T-helper 2 cell (primary cell): ENCODE measurements around the gene RRP8.

Experiments used
- DNase-seq, 5 experiments: peaks; one replicate each; pipeline versions ENCODE4 v3.0.0 to v3.0.0-alpha.2; 2012 to 2022

Gene RRP8

DNA sequence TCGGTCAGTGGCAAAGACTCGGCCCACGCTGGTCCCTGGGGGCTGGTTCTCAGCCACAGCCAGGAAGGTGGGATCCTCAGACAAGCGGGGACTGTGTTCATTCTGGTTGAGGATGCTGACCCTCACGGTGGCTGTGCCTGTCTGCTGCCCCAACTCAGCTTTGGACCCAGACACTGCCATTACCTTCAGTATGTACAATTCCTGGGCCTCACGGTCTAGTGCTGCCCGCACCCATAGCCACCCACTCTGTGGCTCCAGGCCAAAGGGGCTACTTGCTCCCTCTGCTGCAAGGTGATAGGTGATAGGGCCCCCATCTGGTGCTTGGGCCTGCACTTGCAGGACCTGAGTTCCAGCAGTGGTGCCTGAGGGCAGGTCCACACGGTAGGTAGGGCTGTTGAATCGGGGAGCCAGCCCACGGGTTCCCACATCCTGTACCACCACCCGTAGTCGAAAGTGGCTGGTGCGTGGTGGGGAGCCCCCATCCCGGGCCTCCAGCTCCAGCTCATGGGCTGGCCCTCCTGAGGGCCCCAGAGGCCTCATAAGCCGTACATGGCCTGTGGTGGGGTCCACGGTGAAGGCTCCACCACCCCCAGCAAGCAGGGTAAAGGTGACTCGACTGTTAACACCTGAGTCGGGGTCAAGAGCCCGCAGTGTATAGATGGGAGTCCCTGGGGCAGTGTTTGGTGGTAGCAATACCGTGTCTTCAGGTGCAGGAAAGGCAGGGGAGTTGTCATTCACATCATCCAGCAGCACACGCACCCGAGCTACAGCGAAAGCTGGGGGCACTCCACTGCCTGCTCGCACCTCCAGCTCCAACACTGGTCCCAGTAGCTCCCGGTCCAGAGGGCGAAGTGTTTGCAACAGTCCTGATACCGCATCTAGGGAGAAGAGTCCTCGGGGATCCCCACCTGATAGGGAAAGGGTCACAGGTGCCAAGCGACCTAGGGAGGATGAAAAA lies 29.0 kb upstream of the RRP8 start:
- peak in 1 of 5 experiments; percentile 20 for DNase-seq

DNA sequence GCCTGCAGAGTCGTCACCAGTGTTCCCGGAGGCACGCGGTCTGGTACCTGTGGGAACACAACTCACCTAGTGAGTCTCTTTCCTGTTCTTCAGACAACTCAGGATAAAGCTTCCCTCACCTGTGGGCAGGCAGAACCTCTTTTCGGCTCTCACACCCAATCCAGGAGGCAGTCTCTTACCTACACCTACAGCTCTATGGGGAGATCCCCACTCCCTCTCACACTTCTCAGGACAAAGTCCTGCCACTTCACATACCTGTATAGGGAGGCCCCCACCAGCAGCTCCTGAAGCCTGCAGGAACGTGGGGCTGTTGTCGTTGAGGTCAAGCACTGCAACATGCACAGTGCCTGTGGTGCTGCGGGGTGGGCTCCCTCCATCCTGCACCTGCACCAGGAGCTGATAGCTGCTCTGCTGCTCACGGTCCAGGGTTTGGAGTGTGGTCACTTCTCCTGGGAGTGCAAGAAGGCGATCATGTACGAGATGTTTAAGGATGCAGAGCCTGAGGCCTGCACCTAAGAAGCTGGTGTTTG lies 28.0 kb upstream of the RRP8 start:
- no peak for DNase-seq

DNA sequence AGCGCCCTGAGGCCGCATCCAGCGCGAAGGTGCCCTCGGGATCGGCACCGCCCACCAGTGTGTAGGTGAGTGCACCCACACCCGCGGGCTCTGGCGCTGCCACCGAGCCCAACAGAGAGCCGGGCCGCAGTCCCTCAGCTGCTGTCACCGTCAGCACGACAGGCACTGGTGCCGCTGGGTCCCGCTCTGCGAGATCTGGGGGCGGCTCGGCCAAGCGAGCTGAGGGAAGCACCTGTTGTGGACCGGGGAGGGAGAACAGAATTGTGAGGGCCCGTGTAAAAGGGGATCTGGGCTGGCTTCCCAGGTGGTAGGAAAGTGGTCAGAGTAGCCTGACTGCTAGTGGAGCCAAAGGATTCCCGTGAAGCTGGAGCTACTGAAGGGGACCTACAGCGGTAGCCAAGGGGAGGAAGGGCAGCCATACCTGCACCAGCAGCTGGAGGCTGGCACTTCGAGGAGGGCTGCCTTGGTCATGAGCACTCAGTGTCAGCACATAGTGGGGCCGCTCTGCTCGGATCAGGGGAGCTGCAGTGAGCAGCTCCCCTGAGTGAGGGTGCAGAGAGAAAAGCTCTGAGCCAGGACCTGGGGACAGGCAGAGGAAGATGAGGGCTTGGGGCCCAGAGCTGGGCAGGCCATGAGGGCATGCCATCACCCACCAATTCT lies 27.3 kb upstream of the RRP8 start:
- DNase-seq = no peak

DNA sequence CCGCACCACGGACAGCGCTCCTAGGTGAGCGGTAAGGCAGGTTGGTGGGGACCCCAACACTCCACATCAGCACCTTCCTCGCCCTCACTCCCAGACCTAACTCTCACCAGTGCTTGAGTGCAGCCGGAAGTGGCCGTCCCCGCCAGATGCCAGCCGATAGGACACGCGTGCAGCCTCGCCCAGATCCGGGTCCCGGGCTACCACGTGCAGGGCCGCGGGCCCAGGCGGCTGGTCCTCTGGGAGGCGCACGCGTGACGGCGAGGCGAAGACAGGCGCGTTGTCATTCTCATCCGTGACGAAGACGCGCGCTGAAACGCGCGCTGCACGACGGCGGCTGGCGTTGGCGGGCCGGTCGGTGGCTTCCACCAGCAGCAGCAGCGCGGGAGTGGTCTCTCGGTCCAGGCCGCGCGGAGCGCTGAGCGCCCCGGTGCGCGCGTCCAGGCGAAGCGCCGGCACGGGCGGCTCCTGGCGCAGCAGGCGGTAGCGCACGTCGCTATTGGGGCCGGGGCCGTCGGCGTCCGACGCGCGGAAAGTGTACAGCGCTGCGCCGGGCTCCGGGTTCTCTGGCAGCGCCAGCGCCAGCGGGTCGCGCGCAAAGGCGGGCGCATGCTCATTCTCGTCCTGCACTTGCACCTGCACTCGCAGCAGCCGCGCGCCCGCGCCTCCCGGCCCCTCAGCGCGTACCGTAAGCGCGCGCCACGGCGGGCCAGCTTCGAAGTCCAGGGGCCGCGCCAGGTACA lies 26.6 kb upstream of the RRP8 start:
- no peak for DNase-seq

DNA sequence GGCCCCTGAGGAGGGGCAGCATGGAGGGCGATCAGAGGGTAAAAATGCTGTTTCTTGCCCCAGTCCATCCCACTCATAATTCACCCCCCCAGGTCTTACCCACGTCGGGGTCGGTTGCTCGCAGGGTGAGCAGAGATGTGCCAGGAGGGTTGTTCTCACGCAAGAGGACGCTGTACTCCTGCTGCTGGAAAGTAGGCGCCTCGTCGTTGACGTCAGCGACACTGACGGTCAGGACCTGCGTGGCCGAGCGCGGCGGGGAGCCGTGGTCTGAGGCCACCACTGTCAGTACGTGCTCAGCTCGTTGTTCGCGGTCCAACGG lies 26.1 kb upstream of the RRP8 start:
- DNase-seq = no peak

DNA sequence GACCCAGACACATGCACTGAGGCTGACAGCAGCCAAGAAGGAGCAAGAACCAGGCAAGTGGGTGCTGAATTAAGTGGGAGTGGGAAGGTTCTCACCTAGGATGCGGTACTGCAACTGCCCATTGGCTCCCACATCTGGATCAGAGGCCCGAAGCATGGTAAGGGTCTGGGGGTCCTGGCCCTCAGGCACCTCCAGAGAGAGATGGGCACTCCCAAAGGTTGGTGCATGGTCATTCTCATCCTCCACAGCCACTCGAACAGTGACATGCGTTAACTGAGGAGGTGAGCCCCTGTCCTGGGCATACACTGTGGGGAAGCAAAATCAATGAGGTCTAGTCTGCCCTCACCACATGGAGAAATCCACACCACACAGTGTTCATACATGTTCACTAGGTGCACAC lies 25.1 kb upstream of the RRP8 start:
- no peak for DNase-seq

DNA sequence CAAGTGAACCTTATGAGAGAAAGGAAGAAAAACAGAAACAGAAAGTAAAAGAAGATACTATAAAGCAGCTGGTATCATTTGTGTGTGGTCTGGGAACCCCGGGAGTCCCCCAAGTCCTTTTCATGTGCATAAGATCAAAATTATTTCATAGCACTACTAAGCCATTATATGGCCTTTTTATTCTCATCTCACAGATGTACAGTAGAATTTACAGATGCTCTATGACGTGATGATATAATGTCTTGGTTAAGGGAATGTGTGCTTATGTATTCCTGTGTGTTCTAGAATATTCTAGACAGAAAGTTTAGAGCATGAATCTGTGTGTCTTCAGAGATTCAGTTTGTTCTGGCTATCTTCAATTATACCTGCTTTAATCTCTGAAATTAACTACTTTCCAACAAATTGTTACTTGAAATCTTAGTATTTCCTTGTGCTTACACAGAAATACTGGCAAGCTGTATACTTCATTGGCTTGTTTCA lies 24.4 kb upstream of the RRP8 start:
- DNase-seq = peak in 1 of 5 experiments; percentile 63

DNA sequence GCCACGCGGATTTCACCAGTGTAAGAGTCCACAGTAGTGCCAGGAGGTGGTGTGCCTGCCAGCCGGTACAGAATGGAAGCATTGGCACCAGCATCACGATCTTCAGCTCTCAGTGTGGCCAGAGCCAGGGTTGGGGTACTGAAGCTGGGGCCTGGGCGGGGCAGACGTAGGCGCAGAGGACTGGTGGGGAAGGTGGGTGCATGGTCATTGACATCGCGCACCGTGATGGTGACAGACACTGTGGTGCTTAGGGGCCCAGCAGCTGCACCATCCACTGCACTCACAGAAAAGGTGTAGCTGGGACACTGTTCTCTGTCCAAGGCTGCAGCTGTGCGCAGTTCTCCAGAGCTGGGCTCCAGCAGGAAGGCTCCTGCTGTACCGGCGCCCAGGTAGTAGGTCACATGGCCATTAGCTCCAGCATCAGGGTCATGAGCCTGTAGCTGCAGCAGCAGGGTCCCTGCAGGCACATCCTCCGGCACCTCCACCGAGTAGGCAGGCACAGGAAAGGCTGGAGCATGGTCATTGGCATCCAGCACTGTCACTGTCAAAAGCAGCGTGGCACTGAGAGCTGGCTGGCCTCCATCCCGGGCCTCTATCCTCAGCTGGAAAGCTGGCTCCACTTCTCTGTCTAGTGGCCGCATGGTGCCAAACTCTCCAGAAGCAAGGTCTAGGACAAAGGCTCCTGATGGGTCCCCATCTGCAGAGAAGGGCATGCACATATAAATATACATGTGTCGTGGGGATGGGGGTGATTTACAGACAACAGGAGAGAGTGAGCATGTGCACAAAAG lies 23.8 kb upstream of the RRP8 start:
- no peak for DNase-seq

DNA sequence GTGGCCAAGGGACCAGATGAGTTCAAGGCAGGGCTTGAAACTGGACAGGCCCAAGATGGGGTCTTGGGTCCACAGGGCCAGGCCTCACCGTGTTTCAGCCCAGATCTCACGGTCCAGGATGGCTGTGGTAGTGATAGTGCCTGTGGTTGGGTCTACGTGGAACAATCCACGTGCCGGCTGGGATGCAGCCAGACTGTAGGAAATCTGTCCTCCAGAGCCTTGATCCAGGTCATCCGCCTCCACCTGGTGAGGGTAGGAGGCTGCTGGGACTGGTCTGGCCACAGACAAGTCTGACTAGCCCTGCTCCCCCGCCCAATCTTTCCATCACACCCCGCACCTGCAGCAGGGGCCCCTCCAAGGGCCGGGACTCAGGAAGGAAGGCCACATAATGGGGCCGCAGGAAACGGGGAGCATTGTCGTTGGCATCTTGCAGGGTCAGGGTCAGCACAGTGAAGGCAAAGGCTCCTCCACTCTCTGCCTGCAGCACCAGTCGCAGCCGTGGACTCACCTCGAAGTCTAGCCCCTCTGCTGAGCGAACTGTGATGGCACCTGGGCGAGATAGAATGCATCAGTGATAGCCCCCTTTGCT lies 22.5 kb upstream of the RRP8 start:
- no peak for DNase-seq

DNA sequence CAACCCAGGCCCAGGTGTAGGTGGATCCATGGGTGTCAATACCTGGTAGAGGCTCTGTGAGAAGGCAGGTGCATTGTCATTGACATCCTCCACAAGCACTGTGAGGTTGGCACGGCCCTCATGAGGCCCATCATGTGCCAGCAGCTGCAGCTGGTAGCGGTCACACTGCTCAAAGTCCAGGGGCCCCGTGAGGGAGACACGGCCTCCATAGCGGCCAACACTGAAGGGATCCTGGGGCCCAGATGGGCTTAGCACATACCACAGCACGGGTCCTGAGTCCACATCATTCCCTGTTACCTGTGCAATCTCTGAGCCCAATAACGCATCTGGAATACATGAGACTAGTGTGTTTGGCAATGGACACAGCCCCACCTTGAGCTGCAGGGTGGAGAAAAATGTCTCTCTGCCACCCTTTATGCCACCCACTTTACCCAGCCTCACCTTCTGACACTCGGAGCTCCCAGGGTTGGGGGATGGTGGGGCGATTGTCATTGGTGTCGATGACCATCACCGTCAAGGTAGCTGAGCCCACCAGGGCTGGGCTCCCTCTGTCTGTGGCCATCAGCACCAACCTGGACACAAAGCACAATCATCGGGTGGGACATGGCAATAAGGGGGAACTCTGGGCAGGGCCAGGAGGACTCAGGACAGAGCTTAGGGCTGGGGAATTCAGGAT lies 21.9 kb upstream of the RRP8 start:
- no peak for DNase-seq

DNA sequence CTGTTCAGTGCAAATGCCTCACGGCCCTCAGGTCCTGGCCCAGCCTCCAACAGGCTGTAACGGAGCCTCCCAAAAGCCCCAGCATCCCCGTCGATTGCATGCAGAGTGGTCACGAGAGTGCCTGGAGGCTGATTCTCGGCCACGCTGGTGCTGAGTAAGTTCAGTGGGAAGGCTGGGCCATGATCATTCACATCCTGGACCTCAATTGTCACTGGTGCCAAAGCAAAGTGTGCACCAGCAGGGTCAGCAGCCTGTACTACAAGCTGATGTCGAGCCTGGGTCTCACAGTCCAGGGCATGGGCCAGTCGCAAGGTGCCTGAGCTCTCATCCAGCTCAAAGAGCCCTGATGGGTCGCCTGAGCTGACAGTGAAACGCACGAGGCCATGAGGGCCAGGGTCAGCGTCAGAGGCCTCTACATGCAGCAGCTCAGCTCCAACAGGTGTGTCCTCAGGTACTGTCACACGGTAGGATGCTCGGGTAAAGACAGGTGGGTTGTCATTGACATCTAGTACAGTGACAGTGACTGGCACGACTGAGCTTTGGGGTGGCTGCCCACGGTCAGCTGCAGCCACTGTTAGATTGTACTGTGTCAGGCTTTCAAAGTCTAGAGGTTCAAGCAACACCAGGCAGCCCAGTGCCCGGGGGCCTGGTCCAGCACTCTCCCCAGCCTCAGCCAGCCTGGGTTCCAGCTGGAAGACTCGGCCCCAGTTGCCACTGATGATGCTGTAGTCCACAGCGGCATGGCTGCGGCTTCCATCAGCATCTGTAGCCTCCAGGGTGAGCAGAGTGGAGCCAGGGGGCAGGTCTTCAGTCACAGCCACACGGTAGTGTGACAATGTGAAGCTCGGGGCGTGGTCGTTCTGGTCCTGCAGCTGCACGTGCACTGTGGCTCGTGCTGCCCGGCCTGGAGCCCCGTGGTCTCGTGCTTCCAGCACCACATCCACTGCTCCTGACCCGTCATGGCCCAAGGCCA lies 20.3 kb upstream of the RRP8 start:
- no peak for DNase-seq

DNA sequence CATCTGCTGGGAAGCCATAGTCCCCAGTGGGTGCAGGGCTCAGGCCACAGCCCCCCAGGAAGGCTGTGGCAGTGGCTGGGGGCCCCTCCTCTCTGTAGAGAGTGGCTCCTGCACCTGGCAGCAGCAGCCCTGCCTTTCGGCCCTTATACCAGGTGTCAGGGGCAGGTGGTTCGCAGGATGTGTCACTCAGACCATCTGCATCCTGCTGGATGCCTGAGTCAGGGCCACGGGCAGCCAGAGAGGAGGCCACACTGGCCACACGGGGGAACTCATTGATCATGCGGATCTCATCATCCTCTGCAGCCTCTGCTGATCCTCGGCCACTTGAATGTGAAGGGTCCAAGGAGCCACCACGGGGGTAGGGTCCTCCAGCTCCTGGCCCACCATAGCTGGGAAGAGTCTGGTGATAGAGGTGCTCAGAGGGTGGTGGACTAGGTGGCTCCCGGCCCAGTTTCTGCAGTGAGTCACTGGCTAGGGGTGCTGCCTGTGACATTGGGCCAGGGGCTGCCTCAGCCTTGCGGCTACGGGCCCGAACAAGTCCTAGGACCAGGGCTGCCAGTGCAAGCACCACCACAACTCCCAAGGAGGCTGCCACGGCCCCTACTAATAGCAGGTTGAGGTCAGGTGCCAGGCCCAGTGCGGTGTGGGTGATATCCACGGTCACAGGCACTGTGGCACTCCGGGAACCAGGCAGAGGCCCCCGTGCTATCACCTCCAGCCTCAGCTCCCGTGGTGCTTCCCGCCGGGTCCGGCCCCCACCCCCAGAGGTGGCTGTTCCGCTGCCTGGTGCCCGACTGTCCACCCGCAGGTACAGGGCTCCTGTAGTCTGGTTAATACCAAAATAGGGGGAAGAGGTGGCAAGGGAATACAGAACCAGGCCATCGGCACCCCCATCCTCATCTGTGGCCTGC lies 19.1 kb upstream of the RRP8 start:
- no peak for DNase-seq

DNA sequence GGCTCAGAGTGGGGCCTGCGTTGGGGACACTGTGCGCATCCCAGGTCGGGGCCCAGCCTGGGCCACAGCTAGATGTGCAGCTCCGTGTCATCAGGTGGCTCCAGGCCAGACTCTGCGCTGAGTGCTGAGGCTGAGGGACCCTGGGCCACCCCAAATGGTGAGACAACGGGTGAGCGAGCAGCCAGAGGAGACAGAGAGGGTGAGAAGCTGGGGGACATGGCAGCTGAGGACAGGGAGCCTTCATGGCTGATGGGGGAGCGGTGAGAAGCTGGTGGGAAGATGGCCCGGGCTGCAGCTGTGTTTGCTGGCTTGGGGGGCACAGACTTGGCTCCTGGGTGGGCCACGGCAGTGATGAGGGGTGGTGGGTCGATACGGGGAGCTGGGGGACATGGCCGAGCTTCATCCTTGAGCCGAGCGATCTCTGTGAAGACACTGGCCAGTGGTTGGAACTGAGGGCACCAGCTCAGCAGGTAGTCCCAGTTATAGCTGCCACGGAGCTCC lies 18.3 kb upstream of the RRP8 start:
- no peak for DNase-seq

DNA sequence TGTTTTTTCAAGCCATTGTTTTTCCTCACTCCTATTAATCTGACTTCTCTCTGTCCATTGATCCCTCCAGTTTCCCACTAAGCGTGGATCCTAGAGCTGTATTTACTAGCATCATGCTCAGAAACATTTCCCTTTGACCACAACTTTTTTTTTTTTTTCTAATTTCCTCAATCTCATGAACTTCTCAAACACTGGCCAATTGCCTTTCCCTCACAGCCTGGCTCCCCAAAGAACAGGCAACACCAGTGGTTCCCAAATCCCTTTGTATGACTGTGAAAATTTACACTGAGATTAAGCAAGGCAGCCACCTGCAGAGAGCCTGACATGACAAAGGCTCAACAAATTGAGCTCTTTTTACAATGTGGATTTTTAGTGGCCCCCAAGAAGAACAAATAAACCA lies 17.2 kb upstream of the RRP8 start:
- no peak for DNase-seq

DNA sequence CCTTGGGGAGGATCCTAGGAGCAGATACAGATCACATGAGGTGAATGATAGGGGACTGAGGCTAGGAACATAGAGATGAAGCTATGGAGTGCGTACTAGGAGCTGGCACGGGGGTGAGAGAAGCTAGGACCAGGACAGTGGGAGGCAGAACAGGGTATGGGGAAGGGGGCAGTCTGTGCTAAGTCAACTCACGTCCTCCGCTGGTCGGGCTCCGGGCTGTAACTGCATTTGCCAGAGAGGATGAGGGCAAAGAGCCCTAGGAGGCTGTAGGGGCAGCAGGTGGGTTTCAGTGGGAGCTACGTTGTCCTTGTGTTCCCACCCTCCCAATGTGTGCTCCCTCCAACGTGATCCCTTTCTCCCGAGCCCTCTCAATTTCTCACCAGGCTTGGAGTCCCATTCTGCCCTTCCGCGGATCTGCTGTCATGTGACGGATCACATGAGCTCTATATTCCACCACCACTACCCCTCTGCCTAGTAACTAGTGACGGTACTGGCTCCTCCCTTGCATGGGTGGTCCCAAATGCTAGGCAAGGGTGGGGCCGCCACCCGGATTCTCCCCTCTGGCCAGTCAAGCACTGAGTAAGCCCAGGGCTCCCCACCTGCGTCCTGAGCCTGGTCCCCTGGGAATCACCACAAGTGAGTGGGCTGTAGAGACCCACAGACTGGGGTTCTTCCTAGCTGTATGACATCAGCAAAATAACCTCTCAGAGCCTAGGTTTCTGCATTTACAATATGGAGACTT lies 15.8 kb upstream of the RRP8 start, which contains the start of gene TPP1:
Gene TPP1, minus strand, starts transcription at position 419 of the 742 bp plus-strand sequence. Its CDS starts 22 bp downstream, at position 397.
- peak; percentile 56 to 90 (median 83) for DNase-seq

DNA sequence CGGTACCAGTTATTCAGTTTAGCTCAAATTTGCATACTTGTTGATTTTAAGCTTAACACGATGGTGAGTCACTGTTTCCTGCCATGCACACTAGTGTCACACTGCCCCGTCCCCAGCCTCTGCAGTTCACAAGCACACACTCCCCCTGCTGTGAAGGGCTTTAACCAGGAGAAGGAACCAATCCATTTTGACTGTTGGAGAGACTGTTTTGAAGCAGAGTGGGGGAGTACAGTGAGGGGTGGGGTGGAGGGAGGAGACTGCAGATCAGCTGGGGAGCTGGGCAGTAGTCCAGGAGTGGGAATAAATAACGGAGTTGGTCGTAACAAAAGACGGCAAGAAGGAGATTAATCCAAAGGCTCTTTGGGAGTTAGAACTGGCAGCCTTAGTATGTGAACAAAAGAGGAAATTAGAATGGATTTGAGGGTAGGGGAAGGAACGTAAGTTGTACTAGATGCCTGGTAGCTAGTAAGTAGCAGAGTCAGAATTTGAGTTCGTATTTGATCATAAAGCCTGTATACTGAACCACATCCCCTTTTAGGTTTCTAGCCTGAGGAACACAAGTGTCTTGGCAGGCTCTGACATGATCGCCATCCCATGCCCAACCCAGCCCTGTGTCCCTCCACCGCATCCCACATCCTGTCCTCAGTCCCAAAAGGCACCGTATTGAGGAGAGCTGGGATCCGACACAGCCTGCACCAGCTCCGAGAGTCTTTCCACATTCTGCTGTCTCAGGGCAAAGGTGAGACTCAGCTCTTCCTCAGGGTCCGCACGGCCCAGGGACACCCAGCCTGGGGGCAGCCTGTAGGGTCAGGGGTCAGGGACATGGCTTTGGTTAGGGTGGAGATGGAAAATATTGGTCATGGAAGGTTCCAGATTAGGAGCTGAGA lies 14.9 kb upstream of the RRP8 start:
- DNase-seq = peak in 4 of 5 experiments; percentile 35 to 81 (median 47)

DNA sequence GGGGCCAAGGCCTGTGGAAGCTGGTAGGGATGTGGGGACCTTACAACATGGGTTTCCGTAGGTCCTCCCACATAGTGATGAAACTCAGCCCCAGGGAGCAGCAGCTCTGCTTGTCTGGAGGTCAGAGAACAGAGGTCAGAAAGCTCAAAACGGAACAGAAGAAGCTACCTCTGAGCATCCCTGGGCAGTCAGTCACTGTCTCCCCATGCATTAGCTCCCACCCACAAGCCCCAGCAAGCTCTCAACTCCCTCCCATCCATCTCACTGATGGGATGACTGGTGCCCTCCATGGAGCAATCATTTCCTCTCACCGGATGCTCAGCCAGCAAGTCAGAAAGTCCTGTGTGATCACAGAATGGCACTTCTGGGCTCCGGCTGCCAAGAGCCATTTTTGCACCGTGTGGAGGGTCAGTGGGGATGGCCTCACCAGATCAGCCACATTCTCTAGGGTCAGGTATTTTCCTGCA lies 13.9 kb upstream of the RRP8 start:
- DNase-seq = no peak
